ENCODE measurements around the gene CXorf58.

CXorf58 gene

DNA sequence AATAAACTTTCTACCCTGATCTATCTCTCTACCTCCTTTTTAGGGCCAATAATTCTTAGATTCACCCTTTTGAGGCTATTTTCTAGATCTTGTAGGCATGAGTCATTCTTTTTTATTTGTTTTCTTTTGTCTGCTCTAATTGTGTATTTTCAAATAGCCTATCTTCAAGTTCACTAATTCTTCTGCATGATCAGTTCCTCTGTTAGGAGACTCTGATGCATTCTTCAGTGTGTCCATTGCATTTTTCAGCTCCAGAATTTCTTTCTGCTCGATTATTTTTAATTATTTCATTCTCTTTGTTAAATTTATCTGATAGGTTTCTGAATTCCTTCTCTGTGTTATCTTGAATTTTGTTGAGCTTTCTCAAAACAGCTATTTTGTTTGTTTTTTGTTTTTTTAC lies 11.3 kb downstream of the CXorf58 start:
- Mint-ChIP-seq H3K27ac (no peak overlapping the region), H3K4me1 (no peaks in the 10 kb centered on the region), H3K9me3 (no peaks in the 10 kb centered on the region), H3K27me3 (no peaks in the 10 kb centered on the region), H3K4me3 (no peak overlapping the region), H3K36me3 (ENCODE audit: low read depth) (no peaks in the 10 kb centered on the region)
- no peak for ATAC-seq
- DNase-seq = no peak

DNA sequence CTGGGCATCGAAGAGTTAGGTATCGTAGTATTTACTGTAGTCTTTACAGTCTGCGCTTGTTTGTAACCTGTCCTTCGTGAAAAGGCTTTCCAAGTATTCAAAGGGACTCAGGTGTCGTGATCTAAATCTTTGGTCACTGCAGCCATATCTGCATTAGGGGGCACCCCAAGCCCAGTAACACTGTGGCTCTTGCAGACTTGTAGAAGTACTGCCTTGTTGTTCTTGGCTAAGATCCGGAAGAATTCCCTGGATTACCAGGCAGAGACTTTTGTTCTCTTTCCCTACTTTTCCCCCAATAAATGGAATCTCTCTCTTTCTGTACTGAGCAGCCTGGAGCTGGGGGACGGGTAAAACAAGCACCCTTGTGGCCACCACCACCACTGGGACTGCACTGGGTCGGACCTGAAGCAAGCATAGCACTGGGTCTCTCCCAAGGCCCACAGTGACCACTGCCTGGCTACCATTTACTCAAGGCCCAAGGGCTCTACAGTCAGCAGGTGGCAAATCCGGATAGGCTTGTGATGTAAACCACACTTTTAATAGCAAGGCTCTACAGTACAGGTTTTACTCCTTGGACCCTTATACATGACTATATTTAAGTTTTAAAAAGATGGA lies 12.0 kb downstream of the CXorf58 start:
- Mint-ChIP-seq H3K27me3 (no peaks in the 10 kb centered on the region), H3K36me3 (ENCODE audit: low read depth) (no peaks in the 10 kb centered on the region), H3K4me3 (no peak overlapping the region), H3K9me3 (no peaks in the 10 kb centered on the region), H3K27ac (no peak overlapping the region), H3K4me1 (no peaks in the 10 kb centered on the region)
- DNase-seq (no peak), ATAC-seq (no peak)

DNA sequence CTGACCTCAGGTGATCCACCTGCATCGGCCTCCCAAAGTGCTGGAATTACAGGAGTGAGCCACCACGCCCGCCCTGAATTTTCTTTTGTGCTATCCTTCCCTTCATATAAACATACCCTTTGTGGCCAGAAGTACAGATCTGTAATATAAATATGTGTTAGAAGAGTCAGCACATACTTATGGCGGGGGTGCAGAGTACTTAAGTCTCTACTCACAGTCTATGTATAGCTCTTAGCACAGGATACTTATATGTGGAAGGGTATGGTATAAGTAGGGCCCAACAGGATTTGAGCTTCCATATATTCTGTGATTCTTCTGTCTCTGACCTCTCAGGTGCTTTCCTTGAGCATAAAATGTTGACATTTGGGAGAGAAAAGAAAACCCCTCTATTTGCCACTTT lies 18.2 kb downstream of the CXorf58 start:
- H3K4me1 Mint-ChIP-seq = peaks cover 3% of the 10 kb centered on the region
- H3K27me3 Mint-ChIP-seq = no peaks in the 10 kb centered on the region
- DNase-seq (no peak), ATAC-seq (no peak)
- H3K9me3 Mint-ChIP-seq = no peaks in the 10 kb centered on the region
- no peaks in the 10 kb centered on the region for H3K36me3 Mint-ChIP-seq (ENCODE audit: low read depth)
- H3K27ac Mint-ChIP-seq = no peak overlapping the region
- H3K4me3 Mint-ChIP-seq = no peak overlapping the region

DNA sequence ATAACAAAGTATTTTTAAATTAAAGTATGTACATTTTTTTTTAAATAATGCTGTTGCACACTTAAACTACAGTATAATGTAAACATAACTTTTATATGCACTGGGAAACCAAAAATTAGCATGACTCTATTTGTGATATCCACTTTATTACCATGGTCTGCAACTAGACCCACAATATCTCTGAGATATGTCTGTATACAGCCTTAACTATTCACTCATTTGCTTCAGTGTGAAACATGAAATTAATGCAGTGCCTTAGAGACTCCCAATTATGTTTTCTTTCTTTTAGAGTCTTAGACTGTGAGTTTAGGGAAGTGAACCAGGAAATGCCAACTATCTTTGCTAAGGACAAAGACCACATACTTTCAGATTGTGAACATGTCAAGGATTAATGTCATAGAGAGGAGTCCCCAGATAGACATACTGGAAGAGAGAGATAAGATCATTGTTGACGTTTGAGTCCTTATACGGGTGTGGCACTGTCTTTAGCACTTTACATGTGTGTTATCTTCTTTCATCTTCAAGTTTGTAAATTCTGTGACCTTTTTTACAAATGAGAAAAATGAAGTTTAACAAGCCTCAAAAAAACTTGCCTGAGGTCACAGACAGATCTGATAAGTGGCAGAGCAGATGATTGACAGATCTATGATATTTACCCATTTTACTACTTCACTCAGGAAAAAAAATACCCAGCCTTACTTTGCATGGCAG lies 23.2 kb downstream of the CXorf58 start:
- H3K27ac Mint-ChIP-seq = peak overlapping the region; percentile 49
- peak; percentile 40 for ATAC-seq
- no peaks in the 10 kb centered on the region for H3K9me3 Mint-ChIP-seq
- peaks cover 19% of the 10 kb centered on the region for H3K4me1 Mint-ChIP-seq
- DNase-seq = no peak
- no peak overlapping the region for H3K4me3 Mint-ChIP-seq
- no peaks in the 10 kb centered on the region for H3K27me3 Mint-ChIP-seq
- no peaks in the 10 kb centered on the region for H3K36me3 Mint-ChIP-seq (ENCODE audit: low read depth)

DNA sequence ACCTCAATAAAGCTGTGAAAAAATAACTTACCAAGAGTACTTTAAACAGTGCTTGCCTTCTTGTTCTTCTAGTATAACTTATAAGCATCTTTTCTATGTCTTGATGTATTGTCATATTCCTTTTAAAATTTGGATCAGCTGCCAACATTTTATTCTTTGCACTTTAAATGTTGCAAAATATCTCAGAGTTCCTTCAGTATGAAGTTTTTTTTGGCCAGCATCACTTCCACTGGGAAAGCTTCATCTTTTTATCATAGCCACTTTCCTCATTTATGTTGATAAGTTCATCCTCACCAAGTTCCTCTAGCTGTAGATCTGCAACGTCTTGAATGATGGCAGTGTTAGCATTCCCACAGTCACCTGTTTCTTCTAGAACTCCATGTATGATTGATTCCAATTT lies 24.2 kb downstream of the CXorf58 start:
- no peak overlapping the region for H3K27ac Mint-ChIP-seq
- DNase-seq = no peak

DNA sequence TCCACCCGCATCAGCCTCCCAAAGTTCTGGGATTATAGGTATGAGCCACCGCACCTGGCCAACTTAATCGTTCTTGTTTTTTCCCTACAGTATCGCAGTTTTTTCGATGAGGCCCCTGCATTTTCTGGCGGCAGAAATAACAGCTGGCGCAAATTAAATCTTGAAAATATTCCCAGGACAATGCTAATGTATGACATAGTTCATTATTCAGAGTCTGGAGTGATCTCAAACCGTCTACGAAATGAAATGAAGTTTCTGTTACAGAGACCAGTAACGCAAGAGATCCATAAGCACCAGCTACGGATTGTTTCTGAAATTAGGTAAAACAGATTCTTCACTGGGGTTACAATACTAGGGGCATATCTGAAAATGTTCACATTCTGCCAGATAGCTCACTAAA lies 27.3 kb downstream of the CXorf58 start:
- DNase-seq = no peak
- Mint-ChIP-seq H3K9me3 (no peaks in the 10 kb centered on the region), H3K27ac (no peak overlapping the region), H3K27me3 (no peaks in the 10 kb centered on the region), H3K4me1 (peaks cover 19% of the 10 kb centered on the region), H3K36me3 (ENCODE audit: low read depth) (no peaks in the 10 kb centered on the region), H3K4me3 (no peak overlapping the region)
- ATAC-seq = no peak

More for the DNA sequence above, 24.2 kb downstream of the CXorf58 start:
- H3K4me1 Mint-ChIP-seq = peaks cover 19% of the 10 kb centered on the region
- no peak overlapping the region for H3K4me3 Mint-ChIP-seq
- no peak for ATAC-seq
- H3K27me3 Mint-ChIP-seq = no peaks in the 10 kb centered on the region
- H3K9me3 Mint-ChIP-seq = no peaks in the 10 kb centered on the region
- no peaks in the 10 kb centered on the region for H3K36me3 Mint-ChIP-seq (ENCODE audit: low read depth)

DNA sequence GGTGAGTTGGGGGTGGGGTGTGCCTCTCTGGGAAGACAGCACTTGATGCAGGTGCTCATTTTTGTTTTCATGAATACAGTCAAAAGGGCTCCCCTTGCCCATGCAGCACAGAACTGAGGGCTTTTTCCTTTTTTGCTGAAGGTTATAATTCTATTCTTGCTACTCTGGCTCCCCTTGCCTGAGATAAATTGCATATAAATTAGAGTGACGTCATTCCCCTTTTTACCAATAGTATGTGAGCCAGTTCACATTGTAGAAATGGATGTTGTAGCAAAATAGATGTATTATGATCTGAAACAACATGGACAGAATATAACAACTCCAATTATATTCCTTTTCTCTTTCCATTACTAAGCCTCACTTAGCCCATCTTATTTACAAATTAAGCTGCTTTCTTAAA lies 28.4 kb downstream of the CXorf58 start:
- ATAC-seq (no peak), DNase-seq (no peak)
- H3K4me1 Mint-ChIP-seq = peaks cover 15% of the 10 kb centered on the region
- H3K27me3 Mint-ChIP-seq = no peaks in the 10 kb centered on the region
- H3K36me3 Mint-ChIP-seq (ENCODE audit: low read depth) = no peaks in the 10 kb centered on the region
- no peaks in the 10 kb centered on the region for H3K9me3 Mint-ChIP-seq
- H3K4me3 Mint-ChIP-seq = no peak overlapping the region
- H3K27ac Mint-ChIP-seq = no peak overlapping the region

DNA sequence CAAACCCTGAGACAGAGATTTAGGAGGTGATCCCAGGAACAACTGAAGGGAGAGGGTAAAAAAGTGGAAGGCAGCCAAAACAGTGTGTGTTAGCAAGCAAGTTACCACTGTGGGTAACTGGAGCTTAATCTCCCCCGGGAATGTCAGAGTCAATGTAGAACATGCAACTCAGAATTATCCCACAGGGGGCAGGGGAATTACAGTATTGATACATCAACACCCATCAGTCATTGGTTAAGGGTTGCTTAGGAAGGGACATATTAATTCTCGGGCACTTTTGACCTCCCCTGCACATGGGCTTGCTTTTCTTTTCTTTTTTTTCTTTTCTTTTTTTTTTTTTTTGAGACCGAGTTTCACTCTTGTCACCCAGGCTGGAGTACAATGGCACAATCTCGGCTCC lies 29.3 kb downstream of the CXorf58 start:
- H3K4me1 Mint-ChIP-seq = peaks cover 7% of the 10 kb centered on the region
- no peak for ATAC-seq
- DNase-seq = no peak
- H3K36me3 Mint-ChIP-seq (ENCODE audit: low read depth) = no peaks in the 10 kb centered on the region
- no peaks in the 10 kb centered on the region for H3K9me3 Mint-ChIP-seq
- no peak overlapping the region for H3K27ac Mint-ChIP-seq
- H3K4me3 Mint-ChIP-seq = no peak overlapping the region
- H3K27me3 Mint-ChIP-seq = no peaks in the 10 kb centered on the region

DNA sequence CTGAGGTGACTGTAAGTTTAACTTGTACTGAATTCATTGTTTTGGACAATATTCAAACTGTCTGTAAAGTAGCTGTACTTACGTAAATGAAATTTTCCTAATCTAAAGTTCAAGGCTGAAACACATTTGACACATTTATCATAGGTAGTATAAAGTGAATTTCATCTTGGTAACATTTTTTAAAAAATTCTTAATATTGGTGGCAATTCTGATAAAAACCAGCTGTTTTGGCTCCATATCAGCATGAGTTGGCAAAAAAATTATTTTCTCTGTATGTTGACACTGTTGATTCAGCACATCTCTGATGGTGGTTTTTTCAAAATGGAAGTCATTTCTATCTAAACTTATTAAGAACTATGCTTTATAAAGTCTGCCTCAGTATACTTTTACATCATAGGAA lies 30.9 kb downstream of the CXorf58 start:
- H3K36me3 Mint-ChIP-seq (ENCODE audit: low read depth) = no peaks in the 10 kb centered on the region
- no peaks in the 10 kb centered on the region for H3K4me1 Mint-ChIP-seq
- ATAC-seq (no peak), DNase-seq (no peak)
- no peaks in the 10 kb centered on the region for H3K9me3 Mint-ChIP-seq
- no peaks in the 10 kb centered on the region for H3K27me3 Mint-ChIP-seq
- H3K4me3 Mint-ChIP-seq = no peak overlapping the region
- H3K27ac Mint-ChIP-seq = no peak overlapping the region

DNA sequence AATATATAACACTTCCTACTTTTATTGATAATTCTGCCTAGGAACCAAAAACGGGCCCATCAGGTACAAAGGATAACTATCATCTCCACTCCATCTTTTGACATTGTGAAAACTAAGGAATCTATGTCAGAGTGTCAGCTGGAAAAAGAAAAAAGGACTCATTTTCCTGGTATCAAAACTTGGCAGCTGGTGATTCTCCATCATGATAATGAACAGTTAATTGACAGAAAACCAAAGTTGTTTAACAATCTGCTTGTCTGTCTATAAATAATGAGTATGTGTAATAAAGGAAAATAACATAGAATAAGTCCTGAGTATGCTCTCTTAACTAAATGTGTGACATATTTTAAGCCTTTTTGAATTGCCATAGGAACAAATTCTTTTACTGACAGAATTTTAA lies 31.4 kb downstream of the CXorf58 start:
- Mint-ChIP-seq H3K9me3 (no peaks in the 10 kb centered on the region), H3K27ac (no peak overlapping the region), H3K4me1 (no peaks in the 10 kb centered on the region), H3K27me3 (no peaks in the 10 kb centered on the region), H3K4me3 (no peak overlapping the region), H3K36me3 (ENCODE audit: low read depth) (no peaks in the 10 kb centered on the region)
- DNase-seq (no peak), ATAC-seq (no peak)

DNA sequence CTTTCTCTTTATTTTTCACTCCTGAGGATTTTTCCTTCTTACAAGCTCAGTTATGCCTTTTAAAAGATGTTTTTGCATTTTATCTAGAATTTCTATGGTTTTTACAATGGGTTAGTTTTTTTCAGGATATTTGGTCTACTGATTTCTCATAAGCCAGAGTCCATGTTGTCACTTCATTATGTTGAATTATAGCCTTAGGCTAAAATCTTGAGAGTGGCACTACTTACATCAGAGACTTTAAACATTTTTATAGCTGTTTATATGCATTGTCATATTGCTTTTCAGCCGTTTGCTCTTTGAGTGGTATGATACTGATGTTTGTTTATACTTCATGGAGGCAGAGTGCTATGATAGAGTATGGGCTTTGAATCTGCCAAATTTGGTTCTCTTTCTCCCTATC lies 36.4 kb downstream of the CXorf58 start:
- no peak overlapping the region for H3K27ac Mint-ChIP-seq
- no peaks in the 10 kb centered on the region for H3K27me3 Mint-ChIP-seq
- ATAC-seq (no peak), DNase-seq (no peak)
- no peaks in the 10 kb centered on the region for H3K36me3 Mint-ChIP-seq (ENCODE audit: low read depth)
- H3K4me3 Mint-ChIP-seq = no peak overlapping the region
- H3K9me3 Mint-ChIP-seq = no peaks in the 10 kb centered on the region
- H3K4me1 Mint-ChIP-seq = no peaks in the 10 kb centered on the region

DNA sequence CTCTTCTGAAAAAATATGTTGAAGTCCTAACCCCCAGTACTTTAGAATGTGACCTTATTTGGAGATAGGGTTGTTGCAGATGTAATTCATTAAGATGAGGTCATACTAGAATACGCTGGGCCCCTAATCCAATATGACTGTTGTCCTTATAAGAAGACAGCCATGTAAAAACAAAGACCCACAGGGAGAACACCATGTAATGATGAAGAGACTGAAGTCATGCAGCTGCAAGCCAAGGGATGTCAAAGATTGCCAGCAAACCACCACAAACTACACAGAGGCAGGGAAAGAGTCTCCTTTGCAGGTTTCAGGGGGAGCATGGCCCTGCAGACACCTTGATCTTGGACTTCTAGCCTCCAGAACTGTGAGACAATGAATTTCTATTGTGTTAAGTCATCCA lies 37.4 kb downstream of the CXorf58 start:
- Mint-ChIP-seq H3K4me3 (no peak overlapping the region), H3K27me3 (no peaks in the 10 kb centered on the region), H3K36me3 (ENCODE audit: low read depth) (no peaks in the 10 kb centered on the region), H3K27ac (no peak overlapping the region), H3K9me3 (no peaks in the 10 kb centered on the region), H3K4me1 (no peaks in the 10 kb centered on the region)
- no peak for DNase-seq
- ATAC-seq = no peak

DNA sequence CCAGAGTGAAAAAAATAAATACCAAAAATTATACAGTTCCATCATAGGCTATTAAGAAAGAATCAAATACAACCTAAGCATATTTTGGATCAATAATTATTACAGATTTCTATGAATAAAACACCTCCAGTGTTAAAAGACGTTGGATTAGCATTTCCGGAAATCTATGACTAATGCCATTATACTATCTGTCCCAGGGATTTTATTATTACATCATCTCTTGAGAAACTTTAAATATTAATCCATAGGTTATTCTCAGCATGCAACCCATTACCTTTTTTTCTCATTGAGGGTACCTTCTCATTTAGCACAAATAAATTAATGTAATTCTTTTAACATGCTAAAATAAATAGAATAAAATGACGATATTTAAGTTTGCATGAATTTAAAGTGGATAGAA lies 44.6 kb downstream of the CXorf58 start:
- no peak for ATAC-seq
- Mint-ChIP-seq H3K36me3 (ENCODE audit: low read depth) (no peaks in the 10 kb centered on the region), H3K9me3 (no peaks in the 10 kb centered on the region), H3K27me3 (no peaks in the 10 kb centered on the region), H3K4me3 (peak overlapping the region; percentile 78), H3K4me1 (peaks cover 26% of the 10 kb centered on the region), H3K27ac (no peak overlapping the region)
- no peak for DNase-seq

DNA sequence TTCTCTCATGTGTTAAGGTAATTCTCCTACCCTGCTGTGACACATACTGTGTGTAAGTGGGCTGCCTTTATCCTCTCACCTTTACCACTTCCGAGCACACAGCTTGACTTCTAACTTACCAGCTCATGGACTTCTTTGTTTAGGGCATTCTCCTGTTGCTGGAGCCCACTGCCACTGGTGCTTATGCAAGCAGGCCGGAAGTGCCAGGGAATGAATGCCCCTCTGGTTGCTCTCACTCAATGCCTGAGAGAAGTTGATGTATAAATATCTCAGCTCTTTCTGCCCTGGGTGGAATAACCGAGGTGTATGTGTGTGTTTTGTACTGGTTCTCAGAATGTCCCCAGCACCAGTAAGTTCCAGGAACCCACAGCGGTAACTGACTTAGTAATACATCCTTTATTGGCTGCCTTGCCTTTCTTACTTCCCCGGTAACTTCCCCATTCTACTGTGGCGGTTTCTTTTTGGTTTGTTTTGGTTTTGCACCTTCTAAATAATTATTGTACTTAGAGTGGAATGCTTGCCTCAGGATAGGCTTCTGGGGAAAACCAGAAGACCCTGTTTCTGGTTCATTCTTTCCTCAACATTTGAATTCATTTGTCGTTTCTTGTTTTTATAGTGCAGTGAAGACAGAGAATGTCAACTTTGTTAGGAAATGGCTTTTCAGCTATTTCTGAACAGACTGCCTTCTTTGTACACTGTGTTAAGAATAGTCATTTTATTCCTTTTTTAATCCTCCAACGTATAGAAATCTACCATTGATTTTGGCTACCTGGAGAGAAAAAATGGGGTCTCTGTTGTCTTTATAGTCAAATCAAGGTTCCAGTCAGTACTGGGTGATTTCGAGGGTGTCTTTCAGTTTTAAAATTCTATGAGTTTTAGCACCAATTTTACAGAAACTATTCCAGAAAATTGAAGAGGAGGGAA lies 45.4 kb downstream of the CXorf58 start:
- H3K4me1 Mint-ChIP-seq = peaks cover 26% of the 10 kb centered on the region
- DNase-seq = peak; percentile 26
- H3K36me3 Mint-ChIP-seq (ENCODE audit: low read depth) = no peaks in the 10 kb centered on the region
- H3K9me3 Mint-ChIP-seq = no peaks in the 10 kb centered on the region
- no peaks in the 10 kb centered on the region for H3K27me3 Mint-ChIP-seq
- ATAC-seq = peak; percentile 96
- H3K4me3 Mint-ChIP-seq = peak overlapping the region; percentile 78
- H3K27ac Mint-ChIP-seq = peak overlapping the region; percentile 86

DNA sequence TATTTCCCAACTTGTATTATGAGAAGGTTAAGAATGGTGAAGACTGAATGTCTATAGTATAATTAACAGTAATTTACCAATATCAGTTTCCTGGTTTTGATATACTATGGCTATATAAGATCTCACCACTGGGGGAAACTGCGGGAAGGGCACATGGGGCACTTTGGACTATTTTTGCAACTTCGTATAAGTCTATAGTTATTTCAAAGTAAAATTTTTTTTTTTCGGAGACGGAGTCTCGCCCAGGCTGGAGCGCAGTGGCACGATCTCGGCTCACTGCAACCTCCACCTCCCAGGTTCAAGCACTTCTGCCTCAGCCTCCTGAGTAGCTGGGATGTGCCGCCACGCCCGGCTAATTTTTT lies 46.1 kb downstream of the CXorf58 start:
- peak overlapping the region; percentile 86 for H3K27ac Mint-ChIP-seq
- ATAC-seq = no peak
- peak overlapping the region; percentile 78 for H3K4me3 Mint-ChIP-seq
- DNase-seq = no peak
- peaks cover 29% of the 10 kb centered on the region for H3K4me1 Mint-ChIP-seq
- H3K9me3 Mint-ChIP-seq = no peaks in the 10 kb centered on the region
- no peaks in the 10 kb centered on the region for H3K36me3 Mint-ChIP-seq (ENCODE audit: low read depth)
- H3K27me3 Mint-ChIP-seq = no peaks in the 10 kb centered on the region
